COR-L47 (cell line): ENCODE measurements around the gene RNPC3.
"Not testable (repeated sequence)": the region's sequence is repeated elsewhere in the genome, so short reads cannot be mapped to it uniquely, and the experiment has no call there.

Experiments used
- DNase-seq: peaks from one replicate; lab custom pipeline; 2025; lab: John Stamatoyannopoulos, UW

RNPC3 gene

GRCh38 chr1:103561124-103561523 lies 35.6 kb downstream of the RNPC3 start:
- not testable (repeated sequence) for DNase-seq

- no peak for DNase-seq
Observed at GRCh38 chr1:103561643-103562395, 36.3 kb downstream of the RNPC3 start.

GRCh38 chr1:103563056-103563455 lies 37.6 kb downstream of the RNPC3 start:
- DNase-seq, result no peak

GRCh38 chr1:103569493-103569892 lies 44.0 kb downstream of the RNPC3 start:
- DNase-seq, result no peak

GRCh38 chr1:103571289-103571688 lies 45.8 kb downstream of the RNPC3 start, which contains the start of gene AMY2B:
AMY2B (plus strand) TSS chr1:103571589; CDS start chr1:103571603, 14 bp downstream.
- DNase-seq, result not testable (repeated sequence)

- no peak for DNase-seq
Observed at GRCh38 chr1:103576065-103576464, 50.6 kb downstream of the RNPC3 start.

- DNase-seq, result not testable (repeated sequence)
Observed at GRCh38 chr1:103576784-103577183, 51.3 kb downstream of the RNPC3 start.

- DNase-seq, result no peak
Observed at GRCh38 chr1:103582464-103582863, 57.0 kb downstream of the RNPC3 start.

GRCh38 chr1:103583887-103584286 lies 58.4 kb downstream of the RNPC3 start:
- no peak for DNase-seq

GRCh38 chr1:103584537-103584936 lies 59.0 kb downstream of the RNPC3 start:
- no peak for DNase-seq

GRCh38 chr1:103602740-103603139 lies 77.2 kb downstream of the RNPC3 start:
- not testable (repeated sequence) for DNase-seq
